DMS153 (cell line): ENCODE data around the gene AMN1.
"Not testable (repeated sequence)": the region's sequence is repeated elsewhere in the genome, so short reads cannot be mapped to it uniquely, and the experiment has no call there.

Source experiments
- DNase-seq: peaks from one replicate; lab custom pipeline; 2025; lab: John Stamatoyannopoulos, UW

Gene AMN1

DNA sequence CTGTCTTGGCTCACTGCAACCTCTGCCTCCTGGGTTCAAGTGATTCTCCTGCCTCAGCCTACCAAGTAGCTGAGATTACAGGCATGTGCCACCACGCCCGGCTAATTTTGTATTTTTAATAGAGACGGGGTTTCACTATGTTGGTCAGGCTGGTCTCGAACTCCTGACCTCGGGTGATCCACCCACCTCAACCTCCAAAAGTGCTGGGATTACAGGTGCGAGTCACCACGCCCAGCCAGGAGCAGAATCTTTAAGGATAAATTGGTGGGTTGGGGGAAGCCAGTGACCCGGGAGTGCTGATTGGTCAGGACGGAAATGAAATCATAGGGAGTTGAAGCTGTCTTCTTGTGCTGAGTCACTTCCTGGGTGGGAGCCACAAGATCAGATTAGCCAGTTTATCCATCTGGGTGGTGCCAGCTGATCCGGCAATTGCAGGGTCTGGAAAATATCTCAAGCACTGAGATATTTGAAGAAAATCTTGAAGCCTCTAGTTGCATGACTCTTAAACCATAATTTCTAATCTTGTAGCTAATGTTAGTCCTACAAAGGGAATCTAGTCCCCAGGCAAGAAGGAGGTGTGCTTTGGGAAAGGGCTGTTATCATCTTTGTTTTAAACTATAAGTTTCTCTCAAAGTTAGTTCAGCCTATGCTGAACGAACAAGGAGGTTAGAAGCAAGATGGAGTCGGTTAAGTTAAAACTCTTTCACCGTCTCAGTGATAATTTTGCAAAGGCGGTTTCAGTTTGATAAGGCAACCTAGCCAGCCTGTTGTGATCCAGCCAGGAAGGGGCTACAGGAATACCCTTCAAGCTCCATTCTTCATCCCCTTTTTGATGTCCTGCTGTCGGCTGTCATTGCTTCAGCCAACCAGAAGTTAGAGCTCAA is 5.0 kb upstream of the AMN1 start:
- not testable (repeated sequence) for DNase-seq

DNA sequence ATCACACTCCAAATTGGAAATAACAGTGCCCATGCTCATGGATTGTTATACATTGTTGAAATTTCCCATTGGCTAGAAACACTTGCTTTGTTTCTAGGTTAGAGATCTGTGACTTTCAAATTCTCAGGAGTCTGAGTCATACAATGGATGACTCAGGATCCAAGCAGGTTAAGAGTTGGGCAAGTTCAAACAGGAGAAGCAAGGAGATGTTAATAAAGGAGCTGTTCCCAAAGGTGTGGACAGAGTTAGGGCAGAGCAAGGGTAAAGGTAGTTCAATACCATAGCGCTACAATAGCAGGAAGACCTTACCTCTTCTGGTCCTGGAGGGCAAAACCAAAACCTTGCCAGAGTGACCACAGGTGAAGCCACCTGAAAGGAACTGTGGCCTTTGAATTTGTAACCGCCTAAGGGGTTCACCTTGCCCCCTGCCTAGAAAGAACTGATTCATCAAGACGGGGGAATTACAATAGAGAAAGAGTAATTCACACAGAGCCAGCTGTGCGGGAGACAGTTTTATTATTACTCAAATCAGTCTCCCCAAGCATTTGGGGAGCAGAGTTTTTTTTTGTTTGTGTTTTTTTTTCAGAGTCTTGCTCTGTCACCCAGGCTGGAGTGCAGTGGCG is 4.2 kb upstream of the AMN1 start:
- DNase-seq: no peak

DNA sequence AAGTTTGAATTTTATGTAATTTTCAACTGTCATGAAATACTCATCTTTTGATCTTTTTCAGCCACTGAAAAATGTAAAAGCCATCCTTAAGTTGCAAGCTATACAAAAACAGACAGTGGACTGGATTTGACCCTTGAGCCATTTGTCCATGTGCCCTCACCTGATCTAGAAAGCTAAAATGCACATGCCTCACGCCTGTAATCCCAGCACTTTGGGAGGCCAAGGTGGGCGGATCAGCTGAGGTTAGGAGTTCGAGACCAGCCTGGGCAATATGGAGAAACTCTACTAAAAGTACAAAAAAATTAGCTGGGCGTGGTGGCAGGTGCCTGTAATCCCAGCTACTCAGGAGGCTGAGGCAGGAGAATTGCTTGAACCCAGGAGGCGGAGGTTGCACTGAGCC is 2.4 kb upstream of the AMN1 start:
- not testable (repeated sequence) for DNase-seq

DNA sequence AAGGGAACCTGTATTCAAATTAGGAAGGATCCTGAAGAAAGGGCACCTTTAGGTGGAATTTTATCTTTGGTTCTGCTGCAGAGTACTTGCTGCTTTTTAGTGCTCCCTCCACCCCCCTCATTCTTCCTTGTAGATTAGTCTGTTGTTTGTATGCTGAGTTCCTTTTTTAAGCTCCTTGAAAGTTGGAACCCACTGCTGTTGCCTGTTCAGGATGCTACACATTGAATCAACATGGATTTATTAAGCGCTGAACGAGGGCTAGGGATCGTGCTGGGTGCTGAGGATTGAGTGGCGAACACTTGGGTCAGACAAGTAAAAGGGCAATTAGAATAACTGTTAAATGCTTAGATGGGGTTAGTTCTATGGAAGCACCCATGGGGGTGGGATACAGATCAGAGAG is 884 bp upstream of the AMN1 start:
- DNase-seq: no peak

DNA sequence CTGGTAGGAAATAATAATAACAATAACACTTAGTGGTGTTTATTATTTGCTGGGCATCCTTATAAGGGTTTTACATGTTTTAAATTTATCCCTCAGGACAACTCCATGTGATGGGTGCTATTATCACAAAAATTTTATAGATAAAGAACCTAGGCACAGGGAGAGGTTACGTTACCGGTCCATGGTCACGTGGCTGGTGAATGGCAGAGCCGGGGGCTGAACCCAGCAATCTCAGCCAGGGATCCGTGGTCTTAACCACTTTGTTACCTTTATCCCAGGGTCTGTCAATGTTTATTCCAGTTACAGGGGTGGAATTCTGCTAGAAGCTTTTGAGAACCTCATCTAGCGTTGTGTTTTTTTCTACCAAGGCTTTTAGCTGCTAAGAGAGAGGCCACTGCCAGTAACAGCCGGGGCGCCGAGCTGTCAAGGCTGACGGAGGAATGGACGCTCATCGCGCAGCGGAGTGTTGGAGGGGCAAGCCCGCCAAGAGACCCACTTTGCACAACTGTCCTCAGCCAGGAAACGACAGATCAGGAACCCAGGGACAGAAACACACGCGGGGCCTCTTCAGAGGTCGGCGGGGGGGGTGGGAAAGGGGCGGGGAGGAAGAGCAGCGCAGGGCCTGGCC is 418 bp downstream of the AMN1 start:
- no peak for DNase-seq

DNA sequence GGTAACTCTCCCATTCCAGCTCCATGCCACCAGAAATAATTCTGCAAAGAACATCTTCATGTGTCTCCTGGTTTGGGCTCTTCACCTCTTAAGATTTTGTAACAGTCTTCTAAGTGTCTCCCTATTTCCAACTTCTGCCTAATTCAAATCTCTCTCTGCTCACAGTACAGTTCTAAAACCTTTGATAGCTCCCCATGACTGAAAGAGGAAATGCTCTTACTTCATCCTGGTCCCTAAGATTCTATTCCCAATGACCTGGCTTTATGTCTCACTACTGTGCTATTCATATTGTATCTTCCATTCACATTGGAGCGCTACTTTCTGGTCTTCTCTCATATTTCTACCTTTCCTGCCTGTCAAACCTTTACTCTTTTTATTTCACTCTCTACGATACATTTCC is 1.6 kb downstream of the AMN1 start:
- no peak for DNase-seq

DNA sequence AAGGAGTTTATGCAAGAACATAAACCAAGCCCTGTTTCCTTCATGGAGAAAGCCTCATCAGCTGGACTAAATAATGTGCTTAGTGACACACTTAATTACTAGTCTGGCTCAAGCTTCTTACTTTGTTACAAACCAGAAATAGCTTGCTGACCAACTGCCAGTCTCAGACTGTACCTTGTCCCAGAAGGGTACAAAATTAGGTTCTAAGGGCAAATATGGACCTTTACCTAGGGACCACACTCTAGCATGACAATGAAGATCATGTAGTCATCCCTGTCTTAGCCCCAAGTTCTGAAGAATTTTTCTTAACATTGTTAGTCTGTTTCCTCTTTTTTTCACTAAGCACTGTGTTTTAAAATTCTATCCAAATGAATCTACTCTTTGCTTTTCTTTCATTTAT is 2.2 kb downstream of the AMN1 start:
- no peak for DNase-seq

DNA sequence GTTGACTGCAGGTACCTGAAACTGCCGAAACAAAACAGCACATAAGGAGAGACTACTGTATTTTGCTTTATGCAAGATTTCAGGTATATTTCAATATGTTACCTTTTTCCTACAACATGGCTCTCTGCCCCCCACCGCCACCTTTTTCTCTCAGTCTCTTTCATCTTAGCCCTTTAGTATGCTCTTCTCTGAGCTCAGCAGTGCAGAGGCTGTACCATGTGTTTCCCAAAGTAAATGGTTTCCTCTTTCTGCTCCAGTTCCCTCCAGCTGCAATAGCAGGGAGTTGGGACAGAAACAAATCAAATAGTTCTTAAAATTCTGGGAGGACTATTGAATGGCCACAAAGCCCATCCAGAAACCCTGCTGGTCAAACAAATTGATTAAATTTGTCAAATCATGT is 4.3 kb downstream of the AMN1 start:
- DNase-seq: no peak

DNA sequence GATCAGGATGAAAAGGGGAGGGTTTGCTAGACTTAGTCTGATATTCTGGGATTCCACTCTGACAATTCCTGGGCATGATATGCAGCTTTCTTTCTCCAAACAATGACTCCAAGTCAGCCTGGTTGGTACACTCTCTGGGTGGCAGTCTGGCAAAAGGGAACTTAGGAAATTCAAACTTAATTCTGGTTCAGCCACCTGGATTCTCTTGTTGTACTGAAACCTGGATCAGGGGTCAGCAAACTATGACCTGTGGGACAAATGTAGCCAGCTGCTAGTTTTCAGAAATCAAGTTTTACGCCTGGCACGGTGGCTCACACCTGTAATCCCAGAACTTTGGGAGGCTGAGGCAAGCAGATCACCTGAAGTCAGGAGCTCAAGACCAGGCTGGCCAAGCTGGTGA is 6.2 kb downstream of the AMN1 start:
- DNase-seq: no peak

DNA sequence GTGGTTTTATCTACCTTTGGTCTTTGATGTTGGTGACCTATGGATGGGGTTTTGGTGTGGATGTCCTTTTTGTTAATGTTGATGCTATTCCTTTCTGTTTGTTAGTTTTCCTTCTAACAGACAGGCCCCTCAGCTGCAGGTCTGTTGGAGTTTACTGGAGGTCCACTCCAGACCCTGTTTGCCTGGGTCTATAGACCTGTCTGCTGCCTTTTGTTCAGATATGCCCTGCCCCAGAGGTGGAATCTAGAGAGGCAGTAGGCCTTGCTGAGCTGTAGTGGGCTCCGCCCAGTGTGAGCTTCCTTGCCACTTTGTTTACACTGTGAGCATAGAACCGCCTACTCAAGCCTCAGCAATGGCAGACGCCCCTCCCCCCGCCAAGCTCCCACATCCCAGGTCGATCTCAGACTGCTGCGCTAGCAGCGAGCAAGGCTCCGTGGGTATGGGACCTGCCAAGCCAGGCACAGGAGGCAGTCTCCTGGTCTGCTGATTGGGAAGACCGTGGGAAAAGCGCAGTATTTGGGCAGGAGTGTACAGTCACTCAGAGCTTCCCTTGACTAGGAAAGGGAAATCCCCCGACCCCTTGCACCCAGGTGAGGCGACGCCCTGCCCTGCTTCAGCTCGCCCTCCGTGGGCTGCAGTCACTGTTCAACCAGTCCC is 10.2 kb downstream of the AMN1 start:
- DNase-seq: not testable (repeated sequence)

DNA sequence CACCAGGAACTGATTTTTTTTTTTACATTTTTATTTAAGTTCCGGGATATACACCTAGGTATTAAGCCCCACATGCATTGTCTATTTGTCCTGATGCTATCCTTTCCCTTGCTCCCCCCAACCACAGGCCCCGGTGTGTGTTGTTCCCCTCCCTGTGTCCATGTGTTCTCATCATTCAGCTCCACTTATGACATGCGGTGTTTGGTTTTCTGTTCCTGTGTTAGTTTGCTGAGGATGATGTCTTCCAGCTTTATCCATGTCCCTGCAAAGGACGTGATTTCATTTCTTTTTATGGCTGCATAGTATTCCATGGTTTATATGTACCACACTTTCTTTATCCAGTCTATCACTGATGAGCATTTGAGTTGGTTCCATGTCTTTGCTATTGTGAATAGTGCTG is 11.8 kb downstream of the AMN1 start:
- DNase-seq: not testable (repeated sequence)

DNA sequence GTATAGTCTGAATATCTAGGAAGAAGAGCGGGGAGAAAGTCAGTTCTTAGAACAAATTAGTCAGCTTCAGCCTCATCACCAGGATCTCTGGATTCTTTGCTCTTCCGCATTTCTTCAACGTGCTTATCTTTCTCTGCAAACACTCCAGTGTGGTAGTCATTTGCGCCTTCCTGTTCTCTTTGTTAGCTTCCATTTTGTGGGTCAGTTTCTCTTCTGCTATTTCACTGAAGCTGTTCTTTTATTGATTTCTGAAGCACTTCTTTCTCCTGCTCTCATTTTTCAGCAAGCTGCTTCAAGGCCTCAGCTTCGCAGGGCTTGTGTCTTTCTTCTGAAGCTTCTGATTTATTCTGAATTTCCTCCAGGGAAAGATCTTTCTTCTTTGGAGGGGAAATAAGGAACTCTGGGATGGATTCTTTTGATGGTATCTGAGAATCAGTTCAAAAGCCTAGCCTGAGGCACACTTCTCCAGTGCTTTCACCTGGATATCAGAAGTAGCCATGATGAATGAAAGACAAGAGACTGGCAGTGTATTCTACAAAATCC is 13.5 kb downstream of the AMN1 start:
- DNase-seq: no peak

DNA sequence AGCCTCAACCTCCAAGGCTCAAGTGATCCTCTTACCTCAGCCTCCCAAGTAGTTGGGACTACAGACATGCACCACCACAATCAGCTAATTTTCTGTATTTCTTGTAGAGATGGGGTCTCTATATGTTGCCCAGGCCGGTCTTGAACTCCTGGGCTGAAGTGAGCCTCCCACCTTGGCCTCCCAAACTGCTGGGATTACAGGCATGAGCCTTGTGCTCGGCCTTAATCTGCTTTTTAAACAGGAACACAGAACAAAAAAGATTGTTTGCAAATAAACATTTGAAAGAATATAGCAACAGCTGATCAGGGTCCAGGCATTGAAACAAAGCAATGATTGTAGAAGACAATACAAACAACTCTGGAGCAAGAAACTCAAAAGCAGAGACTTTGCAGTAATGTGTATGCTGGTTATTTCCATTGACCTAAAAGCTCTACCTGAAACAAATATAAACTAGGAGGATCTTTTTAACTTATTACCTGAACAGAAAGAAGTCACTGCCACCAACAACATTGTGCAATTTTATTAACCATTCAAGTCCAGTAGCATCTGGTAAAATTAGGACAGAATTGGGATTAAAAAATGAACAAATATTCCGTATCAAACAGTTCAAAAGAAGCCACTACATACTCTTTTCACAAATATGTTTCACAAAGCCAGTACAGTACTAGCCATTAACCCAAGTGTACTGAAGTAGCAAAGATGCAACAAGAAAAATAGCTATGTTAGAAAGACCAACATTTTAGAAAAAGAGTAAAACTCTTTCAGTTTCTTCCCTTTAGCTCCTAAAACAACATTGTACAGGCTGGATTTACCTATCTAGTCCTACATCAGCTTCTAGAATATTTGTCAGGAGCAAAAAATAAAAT is 14.2 kb downstream of the AMN1 start:
- DNase-seq: no peak

DNA sequence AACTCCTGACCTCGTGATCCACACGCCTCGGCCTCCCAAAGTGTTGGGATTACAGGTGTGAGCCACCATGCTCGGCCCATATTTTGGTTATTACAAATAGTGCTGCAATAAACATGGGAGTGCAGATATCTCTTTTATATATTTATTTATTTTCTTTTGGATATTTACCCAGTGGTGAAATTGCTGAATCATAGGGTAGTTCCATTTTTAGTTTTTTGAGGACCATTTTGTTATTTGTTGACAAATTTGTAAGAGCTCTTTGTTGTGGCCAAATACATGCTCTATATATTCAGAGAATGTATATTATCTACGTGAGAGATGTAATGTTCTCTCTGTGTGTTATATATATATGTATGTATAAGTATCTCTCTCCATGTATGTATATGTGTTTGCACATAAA is 15.9 kb downstream of the AMN1 start:
- DNase-seq: no peak

DNA sequence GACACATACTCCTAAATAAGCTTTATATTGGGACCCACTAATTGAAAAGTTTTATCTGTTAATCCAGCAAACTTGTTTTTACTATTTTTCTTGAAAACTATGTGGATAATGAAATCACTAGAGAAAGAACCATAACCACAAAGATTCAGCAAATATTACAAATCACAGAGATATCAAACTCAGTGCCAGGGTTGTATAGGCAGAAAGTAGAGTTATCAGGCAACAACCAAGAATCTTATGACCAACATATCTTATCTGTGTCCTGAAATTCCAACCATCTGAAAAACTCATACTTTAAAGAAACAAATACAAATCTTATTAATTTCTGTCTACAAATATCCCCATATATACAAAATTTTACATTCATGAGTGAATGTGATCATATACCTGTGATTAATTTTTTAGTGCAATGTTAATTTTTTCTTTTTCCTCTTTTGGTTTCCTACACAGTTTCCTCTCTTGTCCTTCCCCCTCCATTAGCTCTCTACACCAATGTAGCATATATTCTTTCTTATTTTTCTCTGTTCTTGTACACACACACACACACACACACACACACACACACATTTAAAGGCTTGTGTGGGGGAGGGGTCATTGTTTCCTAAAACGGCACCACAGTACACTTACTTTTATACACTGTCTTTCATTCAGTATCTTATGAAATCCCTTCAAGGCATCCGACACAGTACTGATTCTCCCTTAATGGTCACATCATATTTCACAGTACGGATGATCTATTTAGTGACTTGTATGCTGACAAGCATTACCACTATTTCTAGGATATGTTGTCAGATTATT is 18.6 kb downstream of the AMN1 start:
- no peak for DNase-seq

DNA sequence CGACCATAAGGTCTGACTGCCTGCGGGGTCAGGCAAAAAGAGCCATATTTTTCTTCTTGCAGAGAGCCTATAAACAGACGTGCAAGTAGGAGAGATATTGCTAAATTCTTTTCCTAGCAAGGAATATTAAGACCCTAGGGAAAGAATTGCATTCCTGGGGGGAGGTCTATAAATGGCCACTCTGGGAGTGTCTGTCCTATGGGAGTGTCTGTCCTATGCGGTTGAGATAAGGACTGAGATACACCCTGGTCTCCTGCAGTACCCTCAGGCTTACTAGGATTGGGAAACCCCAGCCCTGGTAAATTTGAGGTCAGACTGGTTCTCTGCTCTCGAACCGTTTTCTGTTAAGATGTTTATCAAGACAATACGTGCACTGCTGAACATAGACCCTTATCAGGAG is 20.7 kb downstream of the AMN1 start:
- not testable (repeated sequence) for DNase-seq

DNA sequence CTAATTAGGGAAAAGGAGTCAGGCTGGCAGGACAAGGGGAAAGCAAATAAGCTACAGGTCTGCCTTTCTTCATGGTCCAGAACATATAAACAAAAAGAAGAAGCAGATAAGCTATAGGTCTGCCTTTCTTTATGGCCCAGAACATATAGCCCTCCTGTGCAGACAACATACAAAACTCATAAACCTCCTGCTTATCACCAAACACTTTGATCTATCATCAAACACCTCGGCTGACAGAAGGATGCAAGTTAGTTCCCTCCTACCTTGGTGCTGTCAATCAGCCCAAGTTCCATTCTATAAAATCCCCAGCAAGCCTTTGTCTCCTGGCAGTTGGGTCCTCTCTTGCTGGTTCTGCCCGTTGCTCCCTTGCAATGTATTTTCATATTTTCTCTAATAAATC is 23.2 kb downstream of the AMN1 start:
- no peak for DNase-seq

DNA sequence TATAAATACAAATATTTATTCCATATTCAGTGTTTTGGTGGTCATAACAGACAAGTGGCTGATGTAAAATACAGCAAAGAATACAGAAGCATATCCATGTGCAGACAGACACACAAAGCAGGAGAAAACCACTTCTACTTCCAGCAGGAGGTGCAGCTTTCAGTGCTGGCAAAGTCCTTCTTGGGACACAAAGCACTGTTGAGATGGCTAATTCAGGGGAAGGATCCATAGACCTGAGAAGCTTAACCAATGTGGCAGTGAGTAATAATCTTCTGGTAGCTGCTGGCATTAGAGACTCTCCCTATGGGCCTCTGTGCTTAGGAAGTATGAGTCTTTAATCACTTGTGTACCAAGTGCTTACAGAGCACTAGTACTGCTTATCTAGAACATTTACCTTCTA is 26.8 kb downstream of the AMN1 start:
- no peak for DNase-seq

DNA sequence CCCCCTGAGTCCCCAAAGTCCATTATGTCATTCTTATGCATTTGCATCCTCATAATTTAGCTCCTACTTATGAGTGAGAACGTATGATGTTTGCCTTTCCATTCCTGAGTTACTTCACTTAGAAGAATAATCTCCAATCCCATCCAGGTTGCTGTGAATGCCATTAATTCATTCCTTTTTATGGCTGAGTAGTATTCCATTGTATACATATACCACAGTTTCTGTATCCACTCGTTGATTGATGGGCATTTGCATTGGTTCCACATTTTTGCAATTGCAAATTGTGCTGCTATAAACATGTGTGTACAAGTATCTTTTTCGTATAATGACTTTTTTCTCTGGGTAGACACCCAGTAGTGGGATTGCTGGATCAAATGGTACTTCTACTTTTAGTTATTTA is 38.9 kb downstream of the AMN1 start:
- DNase-seq: not testable (repeated sequence)

DNA sequence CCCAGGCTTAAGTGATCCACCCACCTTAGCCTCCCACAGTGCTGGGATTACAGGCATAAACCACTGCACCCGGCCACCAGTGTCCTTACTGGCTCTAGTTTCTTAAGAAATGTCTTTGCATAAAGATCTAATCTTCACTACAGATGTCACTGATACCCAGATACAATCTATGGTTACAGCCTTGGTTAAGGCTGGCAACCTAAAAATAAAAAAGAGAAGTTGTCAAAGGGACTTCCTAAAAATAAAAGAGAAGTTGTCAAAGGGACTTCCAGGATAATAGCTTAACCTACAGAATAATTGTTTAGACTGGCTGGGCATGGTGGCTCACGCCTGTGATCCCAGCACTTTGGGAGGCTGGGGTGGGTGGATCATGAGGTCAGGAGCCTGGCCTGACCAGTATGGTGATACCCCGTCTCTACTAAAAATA is 41.7 kb downstream of the AMN1 start:
- no peak for DNase-seq

DNA sequence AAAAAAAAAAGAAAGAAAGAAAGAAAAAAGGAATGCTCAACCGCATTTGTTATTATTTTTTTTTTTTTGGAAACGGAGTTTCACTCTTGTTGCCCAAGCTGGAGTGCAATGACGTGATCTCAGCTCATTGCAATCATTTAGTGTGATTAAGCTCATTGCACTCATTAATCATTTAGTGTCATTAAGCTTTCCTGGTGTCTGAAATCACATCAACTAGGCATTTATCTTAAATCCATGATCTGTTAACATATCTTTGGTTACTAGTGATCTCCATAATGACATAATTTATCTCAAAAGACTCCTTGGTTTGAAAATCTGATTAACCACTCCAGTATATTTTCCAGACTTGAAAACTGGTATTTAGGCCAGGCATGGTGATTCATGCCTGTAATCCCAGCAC is 43.0 kb downstream of the AMN1 start:
- no peak for DNase-seq
